IPS-18a (cell line): ENCODE results near the gene PHF5A.

Experiments
- H3K27ac ChIP-seq: one replicate; pipeline ENCODE4 v1.5.1; 2013; ENCODE audit warnings: low read length
- H3K27me3 ChIP-seq: one replicate; pipeline ENCODE4 v1.6.1; 2013; ENCODE audit warnings: mild to moderate bottlenecking, low read length; ENCODE audit not compliant: control insufficient read depth, insufficient read depth
- H3K36me3 ChIP-seq: one replicate; pipeline ENCODE4 v1.6.1; 2013; ENCODE audit warnings: low read depth, low read length; ENCODE audit not compliant: control insufficient read depth
- H3K4me1 ChIP-seq: one replicate; pipeline ENCODE4 v1.6.1; 2013; ENCODE audit warnings: low read depth, low read length; ENCODE audit not compliant: control insufficient read depth
- H3K4me3 ChIP-seq: one replicate; pipeline ENCODE4 v1.5.1; 2013; ENCODE audit warnings: low read length
- H3K9ac ChIP-seq: one replicate; pipeline ENCODE4 v1.6.1; 2013; ENCODE audit warnings: mild to moderate bottlenecking, low read length, moderate library complexity
- H3K9me3 ChIP-seq: one replicate; pipeline ENCODE4 v1.6.1; 2013; ENCODE audit warnings: low read depth, low read length; ENCODE audit not compliant: control insufficient read depth

PHF5A gene

DNA sequence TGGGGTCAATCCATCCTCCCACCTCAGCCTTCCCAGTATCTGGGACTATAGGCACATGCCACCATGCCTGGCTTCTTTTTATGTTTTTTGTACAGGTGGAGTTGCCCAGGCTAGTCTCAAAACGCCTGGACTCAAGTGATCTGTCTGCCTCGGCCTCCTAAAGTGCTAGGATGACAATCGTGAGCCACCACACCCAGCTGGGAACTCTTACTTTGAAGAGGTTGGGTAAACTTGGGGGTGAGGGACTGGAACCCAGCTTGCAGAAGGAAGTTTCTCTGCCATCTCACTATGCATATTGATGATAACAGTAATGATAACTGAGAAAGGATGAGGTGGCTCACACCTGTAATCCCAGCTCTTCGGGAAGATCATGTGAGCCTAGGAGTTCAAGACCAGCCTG lies 36.3 kb upstream of the PHF5A start:
- Histone ChIP-seq H3K36me3 (peaks cover 36% of the 10 kb centered on the region), H3K27ac (no peak overlapping the region), H3K4me1 (no peaks in the 10 kb centered on the region), H3K9ac (no peak overlapping the region), H3K4me3 (no peak overlapping the region), H3K9me3 (no peaks in the 10 kb centered on the region), H3K27me3 (no peaks in the 10 kb centered on the region)

DNA sequence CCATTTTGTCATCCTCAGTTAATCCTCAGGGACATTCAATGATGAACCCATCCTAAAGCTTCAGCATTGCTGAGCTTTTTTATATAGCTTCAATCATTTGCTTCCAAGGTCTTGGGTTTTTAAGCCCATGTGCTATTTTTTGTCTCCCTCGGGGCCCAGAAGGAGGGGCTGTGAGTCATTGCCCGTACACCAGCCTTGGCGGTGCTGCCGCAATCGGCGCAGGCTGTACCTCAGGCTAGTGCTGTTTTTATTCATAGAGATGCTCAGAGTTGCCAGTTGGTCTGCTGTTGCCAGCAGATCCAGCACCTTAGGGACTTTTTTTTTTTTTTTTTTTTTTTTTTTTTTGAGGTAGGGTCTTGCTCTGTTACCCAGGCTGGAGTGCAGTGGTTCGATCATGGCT lies 35.9 kb upstream of the PHF5A start:
- Histone ChIP-seq H3K4me1 (no peaks in the 10 kb centered on the region), H3K27me3 (no peaks in the 10 kb centered on the region), H3K4me3 (no peak overlapping the region), H3K27ac (no peak overlapping the region), H3K36me3 (peaks cover 39% of the 10 kb centered on the region), H3K9ac (no peak overlapping the region), H3K9me3 (no peaks in the 10 kb centered on the region)

DNA sequence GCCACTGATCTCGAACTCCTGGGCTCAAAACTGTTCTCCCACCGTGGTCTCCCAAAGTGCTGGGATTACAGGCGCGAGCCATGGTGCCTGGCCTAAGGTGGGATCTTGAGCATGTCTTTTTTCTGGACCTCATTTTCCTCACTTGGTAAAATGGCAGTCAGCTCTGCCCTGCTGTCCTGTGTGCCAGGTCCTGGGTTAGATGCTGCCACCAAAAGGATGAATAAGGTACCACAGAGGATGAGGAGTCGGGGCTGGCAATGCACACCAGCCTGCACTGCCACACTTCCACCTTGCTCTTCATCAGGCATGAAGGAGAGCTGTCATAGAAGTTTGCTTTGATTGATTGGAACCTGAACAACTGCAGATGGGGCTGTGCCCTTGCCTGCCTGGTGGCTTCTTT lies 32.7 kb upstream of the PHF5A start:
- Histone ChIP-seq H3K4me1 (no peaks in the 10 kb centered on the region), H3K36me3 (peaks cover 22% of the 10 kb centered on the region), H3K9ac (no peak overlapping the region)

DNA sequence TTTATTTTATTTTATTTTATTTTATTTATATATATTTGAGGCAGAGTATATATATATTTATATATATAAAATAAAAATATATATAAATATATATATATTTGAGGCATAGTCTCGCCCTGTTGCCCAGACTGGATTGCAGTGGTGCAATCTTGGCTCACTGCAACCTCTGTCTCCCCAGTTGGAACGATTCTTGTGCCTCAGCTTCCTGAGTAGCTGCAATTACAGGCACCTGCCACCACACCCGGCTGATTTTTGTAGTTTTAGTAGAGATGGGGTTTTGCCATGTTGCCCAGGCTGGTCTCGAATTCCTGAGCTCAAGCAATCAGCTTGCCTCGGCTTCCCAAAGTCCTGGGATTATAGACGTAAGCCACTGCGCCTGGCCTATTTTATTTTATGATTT lies 31.8 kb upstream of the PHF5A start:
- peaks cover 22% of the 10 kb centered on the region for H3K36me3 ChIP-seq
- H3K27ac ChIP-seq = no peak overlapping the region
- no peaks in the 10 kb centered on the region for H3K27me3 ChIP-seq
- no peak overlapping the region for H3K4me3 ChIP-seq
- no peaks in the 10 kb centered on the region for H3K9me3 ChIP-seq
- no peak overlapping the region for H3K9ac ChIP-seq
- H3K4me1 ChIP-seq = no peaks in the 10 kb centered on the region

More for the DNA sequence above, 32.7 kb upstream of the PHF5A start:
- Histone ChIP-seq H3K9me3 (no peaks in the 10 kb centered on the region), H3K27ac (no peak overlapping the region), H3K4me3 (no peak overlapping the region), H3K27me3 (no peaks in the 10 kb centered on the region)

DNA sequence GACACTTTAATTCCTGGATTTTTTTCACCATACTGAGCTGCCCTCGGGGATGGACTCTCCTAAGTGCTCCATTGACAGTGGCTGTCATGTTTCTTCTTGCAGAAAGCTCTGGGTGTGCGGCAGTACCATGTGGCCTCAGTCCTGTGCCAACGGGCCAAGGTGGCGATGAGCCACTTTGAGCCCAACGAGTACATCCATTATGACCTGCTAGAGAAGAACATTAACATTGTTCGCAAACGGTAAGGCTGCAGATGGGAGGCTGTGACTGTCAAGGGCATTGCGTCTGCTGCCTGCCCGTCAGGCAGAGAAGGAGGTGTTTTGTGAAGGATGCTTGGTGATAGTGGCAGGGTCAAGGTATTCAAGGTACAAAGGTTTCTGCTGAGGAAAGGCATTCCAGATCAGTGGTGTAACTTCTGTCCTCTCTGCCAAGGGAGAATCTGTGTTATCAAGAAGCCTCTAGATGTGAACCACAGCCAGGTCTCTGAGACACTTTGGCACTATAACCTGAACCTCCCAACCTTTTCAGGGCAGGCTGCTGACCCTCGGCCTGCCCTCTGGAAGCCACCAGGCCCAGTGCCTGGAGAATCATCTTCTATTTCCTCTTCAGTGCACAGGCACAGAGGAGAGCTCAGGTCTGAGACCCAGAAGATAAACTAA lies 31.3 kb upstream of the PHF5A start:
- Histone ChIP-seq H3K9me3 (no peaks in the 10 kb centered on the region), H3K9ac (no peak overlapping the region), H3K4me1 (no peaks in the 10 kb centered on the region), H3K27ac (no peak overlapping the region), H3K27me3 (no peaks in the 10 kb centered on the region), H3K36me3 (peaks cover 20% of the 10 kb centered on the region), H3K4me3 (no peak overlapping the region)

DNA sequence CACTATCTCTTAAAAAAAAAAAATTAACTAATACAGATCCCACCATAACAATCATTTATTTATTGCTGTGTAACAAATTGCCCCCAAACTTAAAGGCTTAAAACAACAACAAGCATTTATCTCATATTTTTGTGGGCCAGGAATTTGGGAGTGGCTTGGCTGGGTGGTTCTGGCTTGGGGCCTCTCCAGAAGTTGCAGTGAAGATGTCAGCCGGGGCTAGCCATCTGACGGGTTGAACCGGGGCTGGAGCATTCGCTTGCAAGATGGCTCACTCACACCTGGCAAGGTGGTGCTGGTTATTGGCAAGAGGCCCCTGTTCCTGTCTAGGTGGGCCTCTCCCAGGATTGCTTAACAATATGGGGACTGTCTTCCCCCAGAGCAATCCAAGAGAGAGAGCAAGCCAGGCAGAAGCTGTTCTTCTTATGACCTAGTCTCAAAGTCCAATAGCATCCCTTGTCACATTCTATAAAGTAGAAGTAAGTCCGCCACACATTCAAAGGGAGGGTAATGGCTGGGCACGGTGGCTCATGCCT lies 29.9 kb upstream of the PHF5A start:
- no peak overlapping the region for H3K27ac ChIP-seq

DNA sequence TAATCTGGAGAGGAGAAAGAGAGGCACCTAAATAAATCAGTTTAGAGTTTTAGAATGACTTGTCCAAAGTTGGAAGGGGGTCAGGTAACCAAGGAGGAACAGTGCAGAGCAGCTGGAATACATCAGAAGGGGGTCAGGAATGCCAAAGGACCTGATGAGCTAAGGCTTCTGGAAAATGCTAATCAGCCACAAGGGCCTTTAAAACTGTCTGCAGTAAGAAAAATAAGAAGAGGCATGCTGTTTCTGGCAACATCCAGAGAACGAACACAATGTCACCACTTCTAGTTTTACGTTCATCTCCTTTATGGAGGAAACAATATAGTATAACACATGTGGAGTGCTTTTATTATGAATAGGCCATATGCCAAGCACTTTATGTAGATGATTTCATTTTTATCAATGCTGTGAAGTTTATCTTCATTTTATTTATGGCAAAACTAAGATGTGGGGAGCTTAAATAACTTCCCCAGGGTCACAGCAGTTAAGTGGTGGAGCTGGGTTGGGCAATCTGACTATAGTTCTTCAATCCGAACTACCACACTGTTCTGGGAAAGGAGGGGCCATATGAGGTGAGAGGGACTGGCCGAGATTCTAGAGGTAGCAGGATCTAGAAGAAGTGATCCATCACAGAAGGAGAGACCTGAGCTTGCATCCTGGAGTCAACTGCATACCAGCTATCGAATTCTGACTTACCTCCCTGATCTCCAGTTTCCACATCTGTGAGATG lies 23.0 kb upstream of the PHF5A start:
- H3K36me3 ChIP-seq = no peaks in the 10 kb centered on the region
- no peak overlapping the region for H3K27ac ChIP-seq
- H3K27me3 ChIP-seq = no peaks in the 10 kb centered on the region

More for the DNA sequence above, 29.9 kb upstream of the PHF5A start:
- no peak overlapping the region for H3K9ac ChIP-seq
- no peak overlapping the region for H3K4me3 ChIP-seq
- no peaks in the 10 kb centered on the region for H3K4me1 ChIP-seq
- no peaks in the 10 kb centered on the region for H3K9me3 ChIP-seq
- no peaks in the 10 kb centered on the region for H3K27me3 ChIP-seq
- H3K36me3 ChIP-seq = peaks cover 19% of the 10 kb centered on the region

DNA sequence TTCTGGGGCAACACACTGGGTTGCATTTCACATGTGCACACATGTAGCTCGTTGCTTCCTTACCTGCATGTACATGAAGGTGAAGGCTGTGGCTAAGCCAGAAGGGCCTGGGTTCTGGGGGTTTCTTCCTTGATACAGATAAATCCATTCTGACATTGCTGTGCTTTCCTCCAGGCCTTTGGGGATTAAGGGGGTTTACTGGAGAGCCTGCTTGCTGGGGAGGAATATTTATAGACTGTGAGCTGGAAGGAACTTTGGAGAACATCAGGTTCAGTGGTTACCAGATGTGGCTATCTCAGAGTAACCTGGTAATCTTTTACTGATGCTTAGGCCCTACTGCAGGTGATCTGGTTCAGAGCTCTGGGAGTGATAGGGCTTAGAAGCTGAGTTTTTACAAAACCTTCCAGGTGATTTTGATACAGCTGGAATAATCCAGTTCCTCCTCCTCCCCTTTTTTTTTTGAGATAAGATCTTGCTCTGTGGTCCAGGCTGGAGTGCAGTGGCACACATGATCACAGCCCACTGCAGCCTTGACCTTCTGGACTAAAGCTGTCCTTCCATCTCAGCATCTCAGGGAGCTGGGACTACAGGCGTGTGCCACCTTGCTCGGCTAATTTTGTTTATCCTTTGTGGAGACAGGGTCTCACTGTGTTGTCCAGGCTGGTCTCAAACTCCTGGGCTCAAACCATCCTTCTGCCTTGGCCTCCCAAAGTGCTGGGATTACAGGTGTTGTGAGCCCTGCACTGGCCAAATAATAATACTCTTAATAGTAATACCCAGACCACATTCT lies 20.3 kb upstream of the PHF5A start:
- Histone ChIP-seq H3K9me3 (no peaks in the 10 kb centered on the region), H3K36me3 (no peaks in the 10 kb centered on the region), H3K4me3 (no peak overlapping the region), H3K9ac (no peak overlapping the region), H3K4me1 (peaks cover 38% of the 10 kb centered on the region), H3K27me3 (no peaks in the 10 kb centered on the region), H3K27ac (no peak overlapping the region)

More for the DNA sequence above, 23.0 kb upstream of the PHF5A start:
- Histone ChIP-seq H3K4me3 (no peak overlapping the region), H3K9me3 (no peaks in the 10 kb centered on the region), H3K9ac (no peak overlapping the region), H3K4me1 (peaks cover 38% of the 10 kb centered on the region)

DNA sequence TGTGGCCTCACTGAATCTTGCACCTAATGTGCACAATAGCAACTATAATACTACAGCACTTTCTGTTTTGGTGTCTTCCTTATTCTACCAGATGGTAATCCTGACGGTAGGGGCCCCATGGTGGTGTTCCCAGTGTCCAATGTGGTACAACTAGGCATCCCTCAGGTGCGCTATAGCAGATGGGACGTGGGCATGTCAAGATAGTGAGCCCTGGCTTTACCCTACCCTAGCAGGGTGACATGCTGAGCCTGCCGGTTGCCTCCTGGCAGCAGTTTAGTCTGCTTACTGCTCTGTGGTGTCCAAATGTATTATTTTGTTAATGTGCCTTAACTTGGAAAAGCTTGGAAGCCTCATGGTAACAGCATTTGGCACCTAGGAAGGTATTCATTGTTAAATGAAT lies 19.6 kb upstream of the PHF5A start:
- Histone ChIP-seq H3K27me3 (no peaks in the 10 kb centered on the region), H3K4me3 (no peak overlapping the region), H3K9ac (no peak overlapping the region), H3K4me1 (peaks cover 39% of the 10 kb centered on the region), H3K9me3 (no peaks in the 10 kb centered on the region), H3K36me3 (no peaks in the 10 kb centered on the region), H3K27ac (no peak overlapping the region)

DNA sequence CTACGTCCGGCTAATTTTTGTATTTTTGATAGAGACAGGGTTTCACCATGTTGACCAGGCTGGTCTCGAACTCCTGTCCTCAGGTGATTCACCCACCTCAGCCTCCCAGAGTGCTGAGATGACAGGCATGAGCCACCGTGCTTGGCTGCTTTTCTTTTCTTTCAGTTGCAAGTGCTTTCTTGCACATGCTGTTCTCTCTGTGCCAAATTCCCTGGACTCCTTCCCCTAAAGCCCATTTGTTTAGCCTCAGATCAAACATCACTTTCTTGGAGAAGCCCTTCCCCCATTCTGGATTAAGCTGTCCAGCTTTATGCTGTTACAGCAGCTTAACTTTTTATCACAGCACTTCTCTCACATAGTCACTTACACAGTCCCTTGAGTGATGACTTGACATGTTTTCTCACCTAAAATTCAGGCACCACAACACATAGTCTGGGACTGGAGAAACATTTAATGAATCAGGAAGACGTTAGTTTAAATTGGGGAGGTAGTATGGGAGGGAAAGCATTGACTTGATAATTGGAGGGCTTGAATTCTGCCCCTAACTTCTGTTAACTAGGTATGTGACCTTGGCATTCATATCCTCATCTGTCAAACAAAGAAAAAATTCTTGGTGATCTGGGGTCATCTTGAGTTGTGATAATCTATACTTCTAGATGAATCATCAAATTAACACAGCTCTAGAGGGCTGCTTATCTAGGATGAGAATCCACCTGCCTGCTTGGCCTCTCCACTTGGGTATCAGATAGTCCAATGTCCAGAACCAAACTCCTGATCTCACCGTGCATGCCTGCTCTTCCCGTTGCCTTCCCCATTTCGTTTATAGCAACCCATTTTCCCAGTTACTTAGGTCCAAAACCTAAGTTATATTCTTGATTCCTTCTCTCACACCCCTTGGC lies 18.8 kb upstream of the PHF5A start:
- H3K4me3 ChIP-seq = no peak overlapping the region
- no peak overlapping the region for H3K27ac ChIP-seq
- no peaks in the 10 kb centered on the region for H3K9me3 ChIP-seq
- no peaks in the 10 kb centered on the region for H3K27me3 ChIP-seq
- H3K36me3 ChIP-seq = no peaks in the 10 kb centered on the region
- H3K9ac ChIP-seq = no peak overlapping the region
- peaks cover 47% of the 10 kb centered on the region for H3K4me1 ChIP-seq

DNA sequence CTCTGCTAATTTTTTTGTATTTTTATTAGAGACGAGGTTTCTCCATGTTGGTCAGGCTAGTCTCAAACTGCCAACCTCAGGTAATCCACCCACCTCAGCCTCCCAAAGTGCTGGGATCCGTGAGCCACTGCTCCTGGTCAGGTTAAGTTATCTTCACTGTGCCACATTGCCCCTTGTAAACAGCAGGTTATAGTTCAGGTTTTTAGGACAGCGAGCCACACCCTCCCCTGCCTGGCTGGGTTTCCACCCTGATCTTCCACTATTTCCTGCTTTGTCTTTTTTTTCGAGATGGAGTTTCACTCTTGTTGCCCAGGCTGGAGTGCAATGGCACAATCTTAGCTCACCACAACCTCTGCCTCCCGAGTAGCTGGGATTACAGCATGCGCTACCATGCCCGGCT lies 16.5 kb upstream of the PHF5A start:
- H3K9ac ChIP-seq = no peak overlapping the region
- no peak overlapping the region for H3K27ac ChIP-seq
- H3K4me1 ChIP-seq = peaks cover 53% of the 10 kb centered on the region

More for the DNA sequence above, 16.5 kb upstream of the PHF5A start:
- Histone ChIP-seq H3K9me3 (no peaks in the 10 kb centered on the region), H3K4me3 (no peak overlapping the region), H3K27me3 (no peaks in the 10 kb centered on the region), H3K36me3 (no peaks in the 10 kb centered on the region)
